GM12878 (cell line): ENCODE data around the gene FGR. TPM values are rescaled to one million over a fixed set of nuclear protein-coding genes. Genes with fewer than 3 reads are reported as not detected.

Experiments
- BMI1 ChIP-seq: fragments of 450-650 bp; IDR thresholded peaks from 2 replicates; pipeline ENCODE4 v1.6.1; 2016; ENCODE audit warnings: mild to moderate bottlenecking, moderate library complexity, borderline replicate concordance
- CREB1 ChIP-seq: IDR thresholded peaks from 2 replicates; pipeline ENCODE4 v1.6.1; 2012; ENCODE audit warnings: low read depth, mild to moderate bottlenecking, inconsistent platforms
- ETV6 ChIP-seq, 2 experiments: fragments of 450-650 bp in 1 of 2; IDR thresholded peaks in 1 of 2; conservative IDR thresholded peaks in 1 of 2; 2 replicates each; pipeline ENCODE4 v1.6.1; 2014; ENCODE audit warnings: antibody characterized with exemption in 1 of 2, borderline replicate concordance in 1 of 2, low read depth in 1 of 2, mild to moderate bottlenecking in 1 of 2, moderate library complexity in 1 of 2
- IKZF1 ChIP-seq: fragments of 450-650 bp; conservative IDR thresholded peaks from 2 replicates; pipeline ENCODE4 v1.6.1; 2017; ENCODE audit warnings: antibody characterized with exemption, mild to moderate bottlenecking
- JUND ChIP-seq: IDR thresholded peaks from 2 replicates; pipeline ENCODE4 v1.6.1; 2012; ENCODE audit warnings: low read depth, mild to moderate bottlenecking, low read length, improper control_type of control experiment, moderate library complexity
- LARP7 ChIP-seq: fragments of 450-650 bp; IDR thresholded peaks from 2 replicates; pipeline ENCODE4 v1.6.1; 2017; ENCODE audit warnings: mild to moderate bottlenecking
- NBN ChIP-seq: fragments of 450-650 bp; IDR thresholded peaks from 2 replicates; pipeline ENCODE4 v1.6.1; 2016
- NRF1 ChIP-seq: conservative IDR thresholded peaks from 2 replicates; pipeline ENCODE4 v1.6.1; 2011; ENCODE audit warnings: mild to moderate bottlenecking, low read depth, low read length, improper control_type of control experiment
- RAD51 ChIP-seq: fragments of 450-650 bp; IDR thresholded peaks from 2 replicates; pipeline ENCODE4 v1.6.1; 2016; ENCODE audit warnings: moderate library complexity, mild to moderate bottlenecking, inconsistent platforms
- RB1 ChIP-seq: fragments of 450-650 bp; formaldehyde crosslinking; IDR thresholded peaks from 2 replicates; pipeline ENCODE4 v1.6.1; 2017; ENCODE audit warnings: mild to moderate bottlenecking, borderline replicate concordance
- RELA ChIP-seq: fragments of 450-650 bp; IDR thresholded peaks from 2 replicates; pipeline ENCODE4 v1.8.0; 2014; ENCODE audit warnings: borderline replicate concordance; ENCODE audit not compliant: partially characterized antibody
- RFX5 ChIP-seq: IDR thresholded peaks from 2 replicates; pipeline ENCODE4 v1.6.1; 2011; ENCODE audit warnings: low read depth, low read length, improper control_type of control experiment
- SIN3A ChIP-seq: IDR thresholded peaks from 2 replicates; pipeline ENCODE4 v1.6.1; 2012; ENCODE audit warnings: low read depth, low read length, improper control_type of control experiment
- TCF3 ChIP-seq: IDR thresholded peaks from 2 replicates; pipeline ENCODE4 v1.6.1; 2012; ENCODE audit warnings: low read depth, mild to moderate bottlenecking, low read length, borderline replicate concordance; ENCODE audit not compliant: insufficient read depth
- polyA plus RNA-seq, 11 experiments: library from polyadenylated mRNA; depleted of rRNA in 4 of 11; unstranded in 6 of 11; stranded (reverse) in 5 of 11; fragments of >200 nt; fragmentation: Nextera tagmentation in 4 of 11; fragmentation: Illumina TruSeq in 1 of 11; extraction: Ambion mirVana in 4 of 11; extraction: Trizol in 1 of 11; gene quantifications; 1 replicate in 1 of 11; 2 replicates in 10 of 11; pipeline versions ENCODE4 v1.2.1 to v1.2.3, GENCODE V29; 2011 to 2016; ENCODE audit warnings: inconsistent platforms in 2 of 11, missing spikeins in 2 of 11, low read depth in 1 of 11
- total RNA-seq, 4 experiments: library from RNA; depleted of rRNA in 3 of 4; stranded (reverse); fragments of >200 nt in 3 of 4; fragmentation: Illumina TruSeq in 1 of 4; extraction: Trizol in 1 of 4; gene quantifications; 2 replicates each; pipeline versions ENCODE4 v1.2.1 to v1.2.3, GENCODE V29; 2013 to 2021
- TF ChIP-seq, protein P1 (sequence below): fragments of 450-650 bp; IDR thresholded peaks from 2 replicates; pipeline ENCODE4 v1.6.1; 2017; ENCODE audit warnings: antibody characterized with exemption, mild to moderate bottlenecking, moderate library complexity
- TF ChIP-seq, protein P2 (sequence below): fragments of 450-650 bp; IDR thresholded peaks from 2 replicates; pipeline ENCODE4 v1.6.1; 2017; ENCODE audit warnings: low read depth, mild to moderate bottlenecking, moderate library complexity
- TF ChIP-seq, protein P3 (sequence below): fragments of 450-650 bp; IDR thresholded peaks from 2 replicates; pipeline ENCODE4 v1.6.1; 2016; ENCODE audit warnings: mild to moderate bottlenecking
- TF ChIP-seq, protein P4 (sequence below): fragments of 450-650 bp; IDR thresholded peaks from 2 replicates; pipeline ENCODE4 v1.6.1; 2014; ENCODE audit warnings: mild to moderate bottlenecking
- TF ChIP-seq, protein P5 (sequence below): IDR thresholded peaks from 2 replicates; pipeline ENCODE4 v1.6.1; 2011; ENCODE audit warnings: mild to moderate bottlenecking, low read depth, low read length, moderate library complexity; ENCODE audit not compliant: insufficient replicate concordance
- TF ChIP-seq, protein P6 (sequence below): fragments of 450-650 bp; IDR thresholded peaks from 2 replicates; pipeline ENCODE4 v1.6.1; 2016; ENCODE audit warnings: mild to moderate bottlenecking

FGR gene
- total and polyA plus RNA-seq, 10 of the 15 experiments (the other 5 are each of a cell fraction or from before 2014, with no cell fraction given) = 10.9 to 193 (median 74.7) TPM

DNA sequence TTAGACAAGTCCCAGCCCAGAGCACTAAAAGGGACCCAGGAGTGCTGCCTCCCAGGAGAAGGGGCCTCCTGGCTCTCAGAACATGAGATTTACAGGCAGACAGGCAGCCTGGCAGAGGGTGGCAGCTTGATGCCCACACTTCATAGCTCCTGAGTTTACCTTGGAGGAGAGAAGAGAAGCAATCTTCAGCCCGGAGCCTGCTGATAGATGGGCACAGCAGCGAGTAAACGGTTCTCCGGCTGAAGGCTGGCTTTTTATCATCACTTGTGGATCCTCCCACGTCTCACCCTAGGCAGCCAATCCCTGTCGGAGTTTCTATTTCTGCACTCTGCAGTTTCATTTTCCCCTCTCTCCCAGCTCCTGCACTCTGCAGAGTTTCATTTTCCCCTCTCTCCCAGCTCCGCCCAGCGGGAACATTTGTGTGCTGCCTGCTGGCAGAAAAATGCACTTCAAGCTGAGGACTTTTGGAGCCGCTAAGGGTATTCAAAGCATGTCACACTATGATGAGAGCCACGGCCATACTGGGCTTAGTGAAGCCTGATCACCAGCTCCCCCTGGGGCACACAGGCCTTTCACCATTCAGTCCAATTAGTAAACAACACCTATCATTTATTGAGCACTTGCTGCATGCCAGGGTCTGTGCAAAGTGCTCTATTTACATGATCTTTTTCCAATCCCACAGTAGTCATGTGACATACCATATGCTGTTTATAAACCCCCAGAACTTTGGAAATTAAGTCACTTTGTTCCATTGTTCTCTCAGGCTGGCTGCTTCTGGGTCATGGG, 37.2 kb upstream of the FGR start, which contains the start of gene IFI6 (continued):
- TF ChIP-seq, protein P1, sequence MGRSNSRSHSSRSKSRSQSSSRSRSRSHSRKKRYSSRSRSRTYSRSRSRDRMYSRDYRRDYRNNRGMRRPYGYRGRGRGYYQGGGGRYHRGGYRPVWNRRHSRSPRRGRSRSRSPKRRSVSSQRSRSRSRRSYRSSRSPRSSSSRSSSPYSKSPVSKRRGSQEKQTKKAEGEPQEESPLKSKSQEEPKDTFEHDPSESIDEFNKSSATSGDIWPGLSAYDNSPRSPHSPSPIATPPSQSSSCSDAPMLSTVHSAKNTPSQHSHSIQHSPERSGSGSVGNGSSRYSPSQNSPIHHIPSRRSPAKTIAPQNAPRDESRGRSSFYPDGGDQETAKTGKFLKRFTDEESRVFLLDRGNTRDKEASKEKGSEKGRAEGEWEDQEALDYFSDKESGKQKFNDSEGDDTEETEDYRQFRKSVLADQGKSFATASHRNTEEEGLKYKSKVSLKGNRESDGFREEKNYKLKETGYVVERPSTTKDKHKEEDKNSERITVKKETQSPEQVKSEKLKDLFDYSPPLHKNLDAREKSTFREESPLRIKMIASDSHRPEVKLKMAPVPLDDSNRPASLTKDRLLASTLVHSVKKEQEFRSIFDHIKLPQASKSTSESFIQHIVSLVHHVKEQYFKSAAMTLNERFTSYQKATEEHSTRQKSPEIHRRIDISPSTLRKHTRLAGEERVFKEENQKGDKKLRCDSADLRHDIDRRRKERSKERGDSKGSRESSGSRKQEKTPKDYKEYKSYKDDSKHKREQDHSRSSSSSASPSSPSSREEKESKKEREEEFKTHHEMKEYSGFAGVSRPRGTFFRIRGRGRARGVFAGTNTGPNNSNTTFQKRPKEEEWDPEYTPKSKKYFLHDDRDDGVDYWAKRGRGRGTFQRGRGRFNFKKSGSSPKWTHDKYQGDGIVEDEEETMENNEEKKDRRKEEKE = no peak
- TF ChIP-seq RELA = no peak
- TF ChIP-seq, protein P2, sequence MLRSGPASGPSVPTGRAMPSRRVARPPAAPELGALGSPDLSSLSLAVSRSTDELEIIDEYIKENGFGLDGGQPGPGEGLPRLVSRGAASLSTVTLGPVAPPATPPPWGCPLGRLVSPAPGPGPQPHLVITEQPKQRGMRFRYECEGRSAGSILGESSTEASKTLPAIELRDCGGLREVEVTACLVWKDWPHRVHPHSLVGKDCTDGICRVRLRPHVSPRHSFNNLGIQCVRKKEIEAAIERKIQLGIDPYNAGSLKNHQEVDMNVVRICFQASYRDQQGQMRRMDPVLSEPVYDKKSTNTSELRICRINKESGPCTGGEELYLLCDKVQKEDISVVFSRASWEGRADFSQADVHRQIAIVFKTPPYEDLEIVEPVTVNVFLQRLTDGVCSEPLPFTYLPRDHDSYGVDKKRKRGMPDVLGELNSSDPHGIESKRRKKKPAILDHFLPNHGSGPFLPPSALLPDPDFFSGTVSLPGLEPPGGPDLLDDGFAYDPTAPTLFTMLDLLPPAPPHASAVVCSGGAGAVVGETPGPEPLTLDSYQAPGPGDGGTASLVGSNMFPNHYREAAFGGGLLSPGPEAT = peak; percentile 80
- TF ChIP-seq, protein P3, sequence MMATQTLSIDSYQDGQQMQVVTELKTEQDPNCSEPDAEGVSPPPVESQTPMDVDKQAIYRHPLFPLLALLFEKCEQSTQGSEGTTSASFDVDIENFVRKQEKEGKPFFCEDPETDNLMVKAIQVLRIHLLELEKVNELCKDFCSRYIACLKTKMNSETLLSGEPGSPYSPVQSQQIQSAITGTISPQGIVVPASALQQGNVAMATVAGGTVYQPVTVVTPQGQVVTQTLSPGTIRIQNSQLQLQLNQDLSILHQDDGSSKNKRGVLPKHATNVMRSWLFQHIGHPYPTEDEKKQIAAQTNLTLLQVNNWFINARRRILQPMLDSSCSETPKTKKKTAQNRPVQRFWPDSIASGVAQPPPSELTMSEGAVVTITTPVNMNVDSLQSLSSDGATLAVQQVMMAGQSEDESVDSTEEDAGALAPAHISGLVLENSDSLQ = peak; percentile 94
- no peak for TF ChIP-seq JUND
- TF ChIP-seq RB1 = no peak
- 0 out of 2 replicates have a peak, but pooled peaks have one; percentile 15 for TF ChIP-seq TCF3
- no peak for TF ChIP-seq RFX5
- peak; percentile 86 for TF ChIP-seq IKZF1
- TF ChIP-seq BMI1 = no peak
- TF ChIP-seq CREB1 = peak; percentile 24; the same call in 1 of the 2 replicates
- peak in 1 of 2 experiments; percentile 88; a peak in 2 of 4 replicates for TF ChIP-seq ETV6 (conservative IDR thresholded peaks at IDR 0.05 in 1 of 2, IDR thresholded peaks at IDR 0.05 in 1 of 2; ENCODE audit: borderline replicate concordance in 1 of 2, low read depth in 1 of 2)
- TF ChIP-seq LARP7 = peak; percentile 57; the same call in 1 of the 2 replicates
- TF ChIP-seq NBN = peak; percentile 39; the same call in 1 of the 2 replicates
- TF ChIP-seq, protein P4, sequence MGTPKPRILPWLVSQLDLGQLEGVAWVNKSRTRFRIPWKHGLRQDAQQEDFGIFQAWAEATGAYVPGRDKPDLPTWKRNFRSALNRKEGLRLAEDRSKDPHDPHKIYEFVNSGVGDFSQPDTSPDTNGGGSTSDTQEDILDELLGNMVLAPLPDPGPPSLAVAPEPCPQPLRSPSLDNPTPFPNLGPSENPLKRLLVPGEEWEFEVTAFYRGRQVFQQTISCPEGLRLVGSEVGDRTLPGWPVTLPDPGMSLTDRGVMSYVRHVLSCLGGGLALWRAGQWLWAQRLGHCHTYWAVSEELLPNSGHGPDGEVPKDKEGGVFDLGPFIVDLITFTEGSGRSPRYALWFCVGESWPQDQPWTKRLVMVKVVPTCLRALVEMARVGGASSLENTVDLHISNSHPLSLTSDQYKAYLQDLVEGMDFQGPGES = no peak
- TF ChIP-seq RAD51 = peak; percentile 71
- TF ChIP-seq, protein P5, sequence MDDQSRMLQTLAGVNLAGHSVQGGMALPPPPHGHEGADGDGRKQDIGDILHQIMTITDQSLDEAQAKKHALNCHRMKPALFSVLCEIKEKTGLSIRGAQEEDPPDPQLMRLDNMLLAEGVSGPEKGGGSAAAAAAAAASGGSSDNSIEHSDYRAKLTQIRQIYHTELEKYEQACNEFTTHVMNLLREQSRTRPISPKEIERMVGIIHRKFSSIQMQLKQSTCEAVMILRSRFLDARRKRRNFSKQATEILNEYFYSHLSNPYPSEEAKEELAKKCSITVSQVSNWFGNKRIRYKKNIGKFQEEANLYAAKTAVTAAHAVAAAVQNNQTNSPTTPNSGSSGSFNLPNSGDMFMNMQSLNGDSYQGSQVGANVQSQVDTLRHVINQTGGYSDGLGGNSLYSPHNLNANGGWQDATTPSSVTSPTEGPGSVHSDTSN = peak; percentile 88
- TF ChIP-seq, protein P6, sequence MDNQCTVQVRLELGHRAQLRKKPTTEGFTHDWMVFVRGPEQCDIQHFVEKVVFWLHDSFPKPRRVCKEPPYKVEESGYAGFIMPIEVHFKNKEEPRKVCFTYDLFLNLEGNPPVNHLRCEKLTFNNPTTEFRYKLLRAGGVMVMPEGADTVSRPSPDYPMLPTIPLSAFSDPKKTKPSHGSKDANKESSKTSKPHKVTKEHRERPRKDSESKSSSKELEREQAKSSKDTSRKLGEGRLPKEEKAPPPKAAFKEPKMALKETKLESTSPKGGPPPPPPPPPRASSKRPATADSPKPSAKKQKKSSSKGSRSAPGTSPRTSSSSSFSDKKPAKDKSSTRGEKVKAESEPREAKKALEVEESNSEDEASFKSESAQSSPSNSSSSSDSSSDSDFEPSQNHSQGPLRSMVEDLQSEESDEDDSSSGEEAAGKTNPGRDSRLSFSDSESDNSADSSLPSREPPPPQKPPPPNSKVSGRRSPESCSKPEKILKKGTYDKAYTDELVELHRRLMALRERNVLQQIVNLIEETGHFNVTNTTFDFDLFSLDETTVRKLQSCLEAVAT = peak; percentile 38; the same call in 1 of the 2 replicates
- TF ChIP-seq NRF1 = no peak
- peak; percentile 60; the same call in 1 of the 2 replicates for TF ChIP-seq SIN3A
